DLD1 (cell line): ENCODE measurements around the gene LIG1.
"Not testable (repeated sequence)": the region's sequence is repeated elsewhere in the genome, so short reads cannot be mapped to it uniquely, and the experiment has no call there.

Source experiments
- in situ Hi-C: cut with HindIII; loops from 2 replicates; pipeline ENCODE4 v1.10.0; 2017; ENCODE audit warnings: low sequenced_read_pairs

The LIG1 gene

DNA sequence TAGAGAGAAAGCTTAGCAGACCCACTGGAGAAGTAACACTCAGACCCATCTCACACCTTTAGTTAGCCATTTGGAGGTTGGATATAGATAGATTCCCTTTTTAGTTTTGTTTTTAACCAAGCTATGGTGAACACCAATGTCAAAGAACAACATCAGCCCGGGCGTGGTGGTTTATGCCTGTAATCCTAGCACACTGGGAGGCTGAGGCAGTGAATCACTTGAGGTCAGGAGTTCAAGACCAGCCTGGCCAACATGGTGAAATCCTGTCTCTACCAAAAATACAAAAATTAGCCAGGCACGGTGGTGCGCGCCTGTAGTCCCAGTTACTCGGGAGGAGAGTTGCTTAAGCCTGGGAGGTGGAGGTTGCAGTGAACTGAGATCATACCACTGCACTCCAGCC lies 81.2 kb downstream of the LIG1 start:
- in situ Hi-C loops, result loop anchor here (10.0 kb wide), 2 partner anchors 84 to 126 kb away; no protein-coding TSS in a partner anchor

DNA sequence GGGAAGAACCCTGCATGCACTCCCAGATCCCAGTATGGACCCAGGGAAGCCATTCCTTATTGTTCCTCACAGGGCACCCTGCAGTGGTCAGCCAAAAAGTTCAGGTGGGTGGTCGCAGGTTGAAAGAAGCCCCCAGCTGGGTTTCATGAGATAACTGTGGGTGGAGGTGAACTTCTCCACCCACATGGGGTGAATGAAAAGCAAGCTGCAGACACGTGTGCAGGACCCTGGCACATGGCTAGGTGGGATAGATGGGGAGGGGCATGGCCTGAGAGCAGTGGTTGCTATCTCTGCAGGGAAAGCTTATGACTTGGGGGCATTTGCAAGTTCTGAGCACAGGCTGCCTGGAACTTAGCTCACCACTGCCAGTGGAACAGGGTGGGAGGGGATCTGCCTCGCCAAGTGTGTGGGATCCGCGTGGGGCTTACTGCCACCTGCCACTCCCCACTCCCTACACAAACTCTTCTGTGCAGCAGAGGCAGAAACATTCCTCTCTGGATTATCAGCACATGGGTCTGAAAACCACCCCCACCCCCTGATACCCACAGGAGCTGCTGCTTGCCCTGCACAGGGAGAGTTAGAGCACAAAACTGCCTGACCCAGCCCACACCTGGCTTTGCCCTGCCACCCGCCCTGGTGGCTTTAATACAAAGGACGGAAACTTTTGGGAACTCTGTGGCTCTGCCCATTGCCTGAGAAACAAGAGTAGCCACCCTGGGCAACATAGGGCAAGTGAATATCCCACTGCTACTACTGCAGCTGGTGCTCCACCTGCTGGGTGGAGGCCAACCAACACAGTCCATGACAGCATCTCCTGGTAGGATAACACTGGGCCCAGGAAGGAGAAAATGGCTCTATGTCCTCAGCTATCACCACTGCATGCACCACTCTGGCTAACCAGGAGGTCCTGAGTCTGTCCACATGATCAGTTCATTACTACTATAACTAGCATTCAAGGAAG lies 84.0 kb downstream of the LIG1 start:
- in situ Hi-C loops, result loop anchor here (10.0 kb wide), 2 partner anchors 81 to 129 kb away; no protein-coding TSS in a partner anchor

DNA sequence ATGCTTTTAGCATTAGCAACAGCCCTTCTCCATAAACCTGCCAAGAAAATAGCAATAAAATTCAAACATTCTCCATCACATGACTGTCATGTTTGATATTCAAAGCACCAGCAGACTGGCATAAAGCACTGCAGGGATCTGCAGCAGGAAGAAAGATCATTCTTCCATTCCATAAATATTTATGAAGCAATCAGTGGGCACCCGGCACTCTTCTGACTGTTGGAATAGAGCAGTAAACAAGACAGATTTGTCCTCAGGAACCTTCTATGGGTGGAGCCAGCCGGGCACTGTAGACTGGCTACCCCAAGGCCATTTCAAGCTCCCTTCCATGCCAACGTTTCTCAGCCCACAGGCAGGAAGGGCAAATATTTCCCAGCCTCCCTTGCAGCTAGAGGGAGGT lies 85.1 kb downstream of the LIG1 start:
- in situ Hi-C loops, result loop anchor here (10.0 kb wide), 2 partner anchors 80 to 130 kb away; no protein-coding TSS in a partner anchor

DNA sequence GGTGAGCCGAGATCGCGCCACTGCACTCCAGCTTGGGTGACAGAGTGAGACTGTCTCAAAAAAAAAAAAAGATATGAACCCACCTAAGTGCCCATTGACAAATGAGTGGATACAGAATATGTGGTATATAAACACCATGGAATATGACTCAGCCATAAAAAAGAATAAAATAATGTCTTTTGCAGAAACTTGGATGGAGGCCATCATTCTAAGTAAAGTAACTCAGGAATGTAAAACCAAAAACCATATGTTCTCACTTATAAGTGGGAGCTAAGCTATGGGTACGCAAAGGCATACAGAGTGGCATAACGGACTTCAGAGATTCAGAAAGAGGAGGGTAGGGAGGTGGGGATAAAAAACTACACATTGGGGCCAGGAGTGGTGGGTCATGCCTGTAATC lies 89.0 kb downstream of the LIG1 start:
- in situ Hi-C loops, result loop anchor here (10.0 kb wide), 2 partner anchors 76 to 134 kb away; no protein-coding TSS in a partner anchor

DNA sequence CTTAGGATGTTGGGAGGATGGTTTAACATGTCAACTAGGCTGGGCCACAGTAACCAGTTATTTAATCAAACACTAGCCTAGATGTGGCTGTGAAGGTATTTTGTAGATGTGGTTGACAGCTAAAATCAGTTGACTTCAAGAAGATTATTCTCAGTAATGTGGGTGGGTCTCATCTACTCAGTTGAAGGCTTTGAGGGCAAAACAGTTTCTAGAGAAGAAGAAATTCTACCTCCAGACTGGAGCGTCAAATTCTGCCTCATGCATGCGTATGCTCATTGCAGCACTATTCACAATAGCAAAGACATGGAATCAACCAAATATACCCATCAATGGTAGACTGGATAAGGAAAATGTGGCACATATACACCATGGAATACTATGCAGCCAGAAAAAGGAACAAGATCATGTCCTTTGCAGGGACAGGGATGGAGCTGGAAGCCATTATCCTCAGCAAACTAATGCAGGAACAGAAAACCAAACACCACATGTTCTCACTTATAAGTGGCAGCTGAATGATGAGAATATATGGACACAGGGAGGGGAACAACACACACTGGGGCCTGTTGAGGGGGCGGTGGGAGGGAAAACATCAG lies 99.9 kb downstream of the LIG1 start:
- in situ Hi-C loops, result not testable (repeated sequence)

DNA sequence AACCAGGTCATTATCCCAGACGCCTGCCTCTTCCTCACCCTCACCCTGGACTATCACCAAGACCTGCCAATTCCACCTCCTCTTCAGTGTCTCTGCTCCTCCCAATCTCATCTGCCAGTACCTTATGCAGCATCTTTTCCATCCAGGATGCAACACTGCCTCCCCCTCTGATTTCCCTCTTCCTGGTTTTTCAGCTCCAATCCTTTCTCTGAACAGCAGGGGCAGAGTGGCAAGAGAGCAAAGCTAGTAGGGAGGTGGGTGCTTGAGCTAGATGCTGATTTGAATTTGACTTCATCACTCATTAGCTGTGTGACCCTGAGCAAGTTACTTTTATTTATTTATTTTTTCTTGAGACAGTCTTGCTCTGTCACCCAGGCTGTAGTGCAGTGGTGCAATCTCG lies 100.7 kb downstream of the LIG1 start:
- in situ Hi-C loops, result no loop called here
